GM10248 (cell line): ENCODE data around the gene RSRC2.
A peak's percentile ranks its signal among the peaks of the same experiment; 100 is the strongest.
"Not testable (repeated sequence)": the region's sequence is repeated elsewhere in the genome, so short reads cannot be mapped to it uniquely, and the experiment has no call there.

Experiments
- CTCF ChIA-PET: fragments of 300-600 bp; sonication (Branson Sonifier 250); formaldehyde crosslinking; extraction: SDS; loops from one replicate; lab custom pipeline; 2021; ENCODE audit warnings: antibody characterized with exemption; lab: Yijun Ruan, JAX
- POLR2A ChIA-PET: fragments of 350-650 bp; sonication (Branson Sonifier 250); formaldehyde crosslinking; extraction: SDS; loops from one replicate; lab custom pipeline; 2020; ENCODE audit warnings: antibody characterized with exemption; lab: Yijun Ruan, JAX
- DNase-seq: peaks from one replicate; pipeline ENCODE4 v3.0.0; 2012; ENCODE audit errors: extremely low spot score
- TF ChIP-seq, protein P1 (sequence below): IDR thresholded peaks from 2 replicates; pipeline ENCODE4 v1.5.1; 2012; ENCODE audit warnings: mild to moderate bottlenecking, low read depth; ENCODE audit errors: extremely low read depth, missing control alignments, control extremely low read depth

Gene RSRC2, protein sequence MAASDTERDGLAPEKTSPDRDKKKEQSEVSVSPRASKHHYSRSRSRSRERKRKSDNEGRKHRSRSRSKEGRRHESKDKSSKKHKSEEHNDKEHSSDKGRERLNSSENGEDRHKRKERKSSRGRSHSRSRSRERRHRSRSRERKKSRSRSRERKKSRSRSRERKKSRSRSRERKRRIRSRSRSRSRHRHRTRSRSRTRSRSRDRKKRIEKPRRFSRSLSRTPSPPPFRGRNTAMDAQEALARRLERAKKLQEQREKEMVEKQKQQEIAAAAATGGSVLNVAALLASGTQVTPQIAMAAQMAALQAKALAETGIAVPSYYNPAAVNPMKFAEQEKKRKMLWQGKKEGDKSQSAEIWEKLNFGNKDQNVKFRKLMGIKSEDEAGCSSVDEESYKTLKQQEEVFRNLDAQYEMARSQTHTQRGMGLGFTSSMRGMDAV

DNA sequence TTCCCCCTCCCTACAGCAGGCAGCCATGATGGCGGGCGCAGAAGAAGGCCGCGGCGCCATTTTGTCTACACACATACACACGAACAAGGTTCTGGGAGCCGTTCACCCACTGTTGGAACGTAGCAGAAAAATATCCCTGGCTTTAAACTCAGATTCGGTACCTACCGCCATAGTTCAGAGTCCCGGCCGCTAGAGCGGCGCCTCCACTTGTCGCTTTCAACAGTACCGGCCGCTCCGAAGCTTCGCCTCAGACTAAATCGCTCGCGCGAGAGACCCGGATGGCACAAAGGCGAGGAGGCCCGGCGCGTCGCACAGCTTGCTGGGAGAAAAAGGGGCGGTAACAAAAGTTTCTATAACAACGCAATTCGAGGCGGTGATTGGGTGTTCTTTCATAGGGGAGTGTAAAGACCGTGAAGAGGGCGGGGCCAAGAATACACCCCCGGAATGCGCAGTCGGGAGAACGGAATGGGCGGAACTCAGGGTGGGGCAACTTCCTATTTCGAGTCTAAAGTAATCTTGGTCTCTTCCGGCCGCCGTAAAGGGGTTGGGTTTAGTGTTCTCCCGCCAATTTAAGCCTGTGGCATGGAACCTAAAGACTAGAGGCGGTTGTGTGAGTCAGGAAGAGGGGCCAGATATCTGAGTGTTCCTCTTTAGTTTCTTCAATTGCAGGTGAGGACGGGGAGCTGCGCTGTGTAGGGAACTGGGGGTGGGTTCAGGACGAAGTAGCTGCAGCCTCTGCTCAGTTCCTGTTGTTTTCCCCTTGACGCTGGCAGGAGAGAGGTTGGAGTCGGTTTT lies at the start of gene RSRC2, which contains the start of gene KNTC1:
Gene RSRC2, minus strand, starts transcription at position 254 of the 795 bp plus-strand sequence. Its CDS starts 83 bp downstream, at position 171.
Gene KNTC1, plus strand, starts transcription at position 567 of the 795 bp plus-strand sequence. CDS start 2,815 bp downstream, outside the sequence.
- POLR2A ChIA-PET: interaction anchor here (1.0 to 3.0 kb wide), 4 partner anchors 12 to 26 kb away, joined by 4 to 20 read pairs (median 6); partner anchors contain the start of gene ZCCHC8
- CTCF ChIA-PET: interaction anchor here (1.4 to 1.5 kb wide), 2 partner anchors 11 to 111 kb away, joined by 3 to 4 read pairs; no protein-coding TSS in a partner anchor
- TF ChIP-seq, protein P1, sequence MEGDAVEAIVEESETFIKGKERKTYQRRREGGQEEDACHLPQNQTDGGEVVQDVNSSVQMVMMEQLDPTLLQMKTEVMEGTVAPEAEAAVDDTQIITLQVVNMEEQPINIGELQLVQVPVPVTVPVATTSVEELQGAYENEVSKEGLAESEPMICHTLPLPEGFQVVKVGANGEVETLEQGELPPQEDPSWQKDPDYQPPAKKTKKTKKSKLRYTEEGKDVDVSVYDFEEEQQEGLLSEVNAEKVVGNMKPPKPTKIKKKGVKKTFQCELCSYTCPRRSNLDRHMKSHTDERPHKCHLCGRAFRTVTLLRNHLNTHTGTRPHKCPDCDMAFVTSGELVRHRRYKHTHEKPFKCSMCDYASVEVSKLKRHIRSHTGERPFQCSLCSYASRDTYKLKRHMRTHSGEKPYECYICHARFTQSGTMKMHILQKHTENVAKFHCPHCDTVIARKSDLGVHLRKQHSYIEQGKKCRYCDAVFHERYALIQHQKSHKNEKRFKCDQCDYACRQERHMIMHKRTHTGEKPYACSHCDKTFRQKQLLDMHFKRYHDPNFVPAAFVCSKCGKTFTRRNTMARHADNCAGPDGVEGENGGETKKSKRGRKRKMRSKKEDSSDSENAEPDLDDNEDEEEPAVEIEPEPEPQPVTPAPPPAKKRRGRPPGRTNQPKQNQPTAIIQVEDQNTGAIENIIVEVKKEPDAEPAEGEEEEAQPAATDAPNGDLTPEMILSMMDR: no peak
- DNase-seq: peak; percentile 97

DNA sequence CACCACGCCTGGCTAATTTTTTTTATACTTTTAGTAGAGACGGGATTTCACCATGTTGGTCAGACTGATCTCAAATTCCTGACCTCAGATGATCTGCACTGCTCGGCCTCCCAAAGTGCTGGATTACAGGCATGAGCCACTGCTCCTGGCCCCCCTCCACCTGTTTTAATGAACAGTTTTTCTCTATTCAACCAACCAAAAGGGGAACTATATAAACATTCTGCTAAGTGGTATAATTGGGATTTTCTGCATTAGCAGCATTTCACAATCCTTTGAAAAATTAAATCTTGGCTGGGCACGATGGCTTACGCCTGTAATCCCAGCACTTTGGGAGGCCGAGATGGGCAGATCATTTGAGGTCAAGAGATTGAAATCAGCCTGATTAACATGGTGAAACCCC lies 45.1 kb upstream of the RSRC2 start:
- ChIA-PET CTCF (no interaction called here), POLR2A (no interaction called here)
- no peak for DNase-seq
- TF ChIP-seq, protein P1: no peak

DNA sequence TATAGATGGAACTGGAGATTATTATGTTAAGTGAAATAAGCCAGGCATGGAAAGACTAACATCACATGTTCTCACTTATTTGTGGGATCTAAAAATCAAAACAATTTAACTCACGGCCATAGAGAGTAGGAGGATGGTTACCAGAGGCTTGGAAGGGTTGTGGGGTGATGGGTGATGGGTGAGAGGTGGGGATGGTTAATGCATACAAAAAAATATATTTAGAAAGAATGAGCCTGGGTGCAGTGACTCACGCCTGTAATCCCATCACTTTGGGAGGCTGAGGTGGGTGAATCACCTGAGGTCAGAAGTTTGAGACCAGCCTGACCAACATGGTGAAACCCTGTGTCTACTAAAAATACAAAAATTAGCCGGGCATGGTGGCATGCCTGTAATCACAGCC lies 43.3 kb upstream of the RSRC2 start:
- CTCF ChIA-PET: interaction anchor here (1.7 kb wide), 1 partner anchor 13 kb away, joined by 4 read pairs; no protein-coding TSS in a partner anchor
- POLR2A ChIA-PET, DNase-seq: not testable (repeated sequence)

DNA sequence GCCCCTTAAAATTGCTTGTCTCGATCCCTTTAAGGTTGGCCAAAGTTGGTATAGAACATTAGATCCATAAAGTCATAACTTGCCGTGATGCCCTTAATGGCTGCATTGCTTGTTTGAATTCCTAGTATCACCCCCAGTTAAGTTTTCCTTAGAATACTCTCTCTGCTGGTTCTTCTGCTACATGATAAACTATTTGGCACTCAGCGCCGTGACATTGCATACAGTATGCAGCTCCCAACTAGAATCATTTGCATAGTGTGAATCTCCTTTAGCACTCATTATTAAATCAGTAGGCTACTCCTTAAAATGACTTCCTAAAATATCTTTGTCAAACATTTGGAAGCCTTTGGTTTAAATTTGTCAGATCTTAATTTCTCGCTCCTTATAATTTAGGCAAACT lies 42.6 kb upstream of the RSRC2 start:
- CTCF ChIA-PET: interaction anchor here (0.8 to 1.7 kb wide), 4 partner anchors 11 to 213 kb away, joined by 3 to 4 read pairs (median 3); no protein-coding TSS in a partner anchor
- DNase-seq: no peak
- TF ChIP-seq, protein P1: no peak
- POLR2A ChIA-PET: no interaction called here

DNA sequence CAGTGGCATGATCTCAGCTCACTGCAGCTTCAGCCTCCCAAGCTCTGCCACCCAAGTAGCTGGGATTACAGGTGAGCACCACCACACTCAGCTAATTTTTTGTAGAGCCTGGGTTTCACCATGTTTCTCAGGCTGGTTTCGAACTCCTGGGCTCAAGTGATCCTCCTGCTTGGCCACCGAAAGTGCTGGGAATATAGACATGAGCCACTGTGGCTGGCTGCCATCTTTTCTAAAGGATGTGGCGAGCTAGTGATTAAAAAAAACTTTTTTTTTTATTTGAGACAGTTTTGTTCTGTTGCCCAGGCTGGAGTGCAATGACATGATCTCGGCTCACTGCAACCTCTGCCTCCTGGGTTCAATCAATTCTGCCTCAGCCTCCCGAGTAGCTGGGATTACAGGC lies 40.1 kb upstream of the RSRC2 start:
- POLR2A ChIA-PET: interaction anchor here (0.6 kb wide), 1 partner anchor 54 kb away, joined by 3 read pairs; no protein-coding TSS in a partner anchor

DNA sequence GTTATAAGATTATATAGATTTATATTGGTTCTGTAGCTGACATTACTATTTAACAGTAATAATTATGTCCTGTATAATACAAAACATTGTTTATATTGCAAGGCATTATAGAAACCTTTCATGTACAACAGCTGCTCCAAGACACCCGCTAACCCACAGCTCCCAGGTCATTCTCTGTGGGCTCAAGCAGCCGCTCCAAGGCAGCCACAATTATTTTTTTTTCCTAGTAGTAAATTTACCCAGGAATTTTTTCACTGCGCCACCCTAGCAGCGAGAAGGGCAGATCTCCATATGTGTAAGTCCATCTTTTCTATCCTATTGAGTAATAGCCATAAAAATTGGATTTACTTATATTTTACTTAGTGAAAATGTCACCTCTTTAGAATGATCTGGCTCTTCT lies 36.6 kb upstream of the RSRC2 start:
- ChIA-PET POLR2A (no interaction called here), CTCF (no interaction called here)
- TF ChIP-seq, protein P1: no peak
- DNase-seq: no peak

More for the DNA sequence above, 40.1 kb upstream of the RSRC2 start:
- DNase-seq: not testable (repeated sequence)
- CTCF ChIA-PET: interaction anchor here (1.9 kb wide), 1 partner anchor 10 kb away, joined by 4 read pairs; no protein-coding TSS in a partner anchor

DNA sequence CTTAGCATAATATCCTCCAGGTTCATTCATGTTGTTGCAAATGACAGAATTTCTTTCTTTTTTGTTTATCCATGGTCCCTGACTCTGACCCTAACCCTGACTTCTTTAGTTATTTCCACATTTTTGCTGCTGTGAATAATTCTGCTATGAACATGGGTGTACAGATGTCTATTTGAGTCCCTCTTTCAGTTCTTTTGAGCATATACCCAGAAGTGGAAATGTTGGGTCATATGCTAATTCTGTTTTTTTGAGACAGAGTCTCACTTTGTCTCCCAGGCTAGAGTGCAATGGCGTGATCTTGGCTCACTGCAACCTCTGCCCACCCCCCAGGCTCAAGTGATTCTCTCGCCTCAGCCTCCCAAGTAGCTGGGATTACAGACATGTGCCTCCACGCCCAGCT lies 33.4 kb upstream of the RSRC2 start:
- TF ChIP-seq, protein P1: no peak
- CTCF ChIA-PET: no interaction called here
- POLR2A ChIA-PET: no interaction called here
- DNase-seq: no peak
